CD4-positive, alpha-beta T cell treated with Interleukin-4 for 4 hours (primary cell): Measurements from ENCODE around the gene NAT10.

ENCODE experiments used
- DNase-seq: peaks from one replicate; pipeline ENCODE4 v3.0.0-alpha.2; 2020

Gene NAT10

GRCh38 chr11:34150494-34151151, 45.2 kb downstream of the NAT10 start:
- DNase-seq, result no peak

GRCh38 chr11:34151166-34151565, 45.7 kb downstream of the NAT10 start:
- DNase-seq, result no peak

- no peak for DNase-seq
Observed at GRCh38 chr11:34151916-34152845, 46.8 kb downstream of the NAT10 start.

- no peak for DNase-seq
Observed at GRCh38 chr11:34154059-34154875, 48.8 kb downstream of the NAT10 start.

GRCh38 chr11:34155057-34155756, 49.8 kb downstream of the NAT10 start:
- DNase-seq, result no peak

GRCh38 chr11:34155757-34156062, 50.3 kb downstream of the NAT10 start:
- no peak for DNase-seq

- DNase-seq, result no peak
Observed at GRCh38 chr11:34157163-34157562, 51.7 kb downstream of the NAT10 start.

GRCh38 chr11:34158661-34159060, 53.2 kb downstream of the NAT10 start:
- no peak for DNase-seq

- DNase-seq, result no peak
Observed at GRCh38 chr11:34160049-34160721, 54.8 kb downstream of the NAT10 start.

GRCh38 chr11:34160791-34161190, 55.4 kb downstream of the NAT10 start:
- DNase-seq, result no peak

GRCh38 chr11:34161361-34161760, 55.9 kb downstream of the NAT10 start:
- DNase-seq, result no peak

GRCh38 chr11:34161812-34162492, 56.5 kb downstream of the NAT10 start:
- peak; percentile 32 for DNase-seq

- DNase-seq, result no peak
Observed at GRCh38 chr11:34162493-34162820, 57.0 kb downstream of the NAT10 start.

GRCh38 chr11:34162856-34163255, 57.4 kb downstream of the NAT10 start:
- DNase-seq, result no peak

GRCh38 chr11:34165121-34165520, 59.7 kb downstream of the NAT10 start:
- no peak for DNase-seq

- no peak for DNase-seq
Observed at GRCh38 chr11:34165786-34166555, 60.5 kb downstream of the NAT10 start.

- no peak for DNase-seq
Observed at GRCh38 chr11:34166806-34167740, 61.6 kb downstream of the NAT10 start.

GRCh38 chr11:34167961-34168360, 62.5 kb downstream of the NAT10 start:
- no peak for DNase-seq

GRCh38 chr11:34168642-34169420, 63.4 kb downstream of the NAT10 start:
- no peak for DNase-seq
